Glutamatergic neuron (in vitro differentiated cells): Measurements from ENCODE around the gene CXXC5. TPM values are rescaled to one million over a fixed set of nuclear protein-coding genes. Genes with fewer than 3 reads are reported as not detected.
A peak's percentile ranks its signal among the peaks of the same experiment; 100 is the strongest.

ENCODE experiments used
- DNase-seq: peaks from one replicate; pipeline ENCODE4 v3.0.0; 2022
- H3K27ac Mint-ChIP-seq: one replicate; pipeline ENCODE4 v1.8.0; 2020; ENCODE audit warnings: mild to moderate bottlenecking, mixed read lengths, inconsistent platforms; ENCODE audit not compliant: unreplicated experiment
- H3K27me3 Mint-ChIP-seq: one replicate; pipeline ENCODE4 v1.8.0; 2020; ENCODE audit warnings: mild to moderate bottlenecking, moderate library complexity, mixed read lengths, inconsistent platforms; ENCODE audit not compliant: unreplicated experiment
- H3K36me3 Mint-ChIP-seq: one replicate; pipeline ENCODE4 v1.8.0; 2020; ENCODE audit warnings: mild to moderate bottlenecking, mixed read lengths, inconsistent platforms; ENCODE audit not compliant: unreplicated experiment
- H3K4me1 Mint-ChIP-seq: one replicate; pipeline ENCODE4 v1.8.0; 2020; ENCODE audit warnings: mild to moderate bottlenecking, low read depth, mixed read lengths, inconsistent platforms; ENCODE audit not compliant: unreplicated experiment
- H3K4me3 Mint-ChIP-seq: one replicate; pipeline ENCODE4 v1.8.0; 2020; ENCODE audit warnings: mild to moderate bottlenecking, mixed read lengths, inconsistent platforms; ENCODE audit not compliant: unreplicated experiment
- H3K9me3 Mint-ChIP-seq: one replicate; pipeline ENCODE4 v1.8.0; 2020; ENCODE audit warnings: mild to moderate bottlenecking, moderate library complexity, mixed read lengths, inconsistent platforms; ENCODE audit not compliant: unreplicated experiment
- total RNA-seq: library from RNA; stranded (reverse); fragmentation: NEBNext Ultra II Directional; extraction: Animal tissue kit (Norgen Biotek cat#: 25700); gene quantifications from one replicate; pipeline ENCODE4 v1.2.1, GENCODE V29; 2021; ENCODE audit not compliant: unreplicated experiment
- TF ChIP-seq, protein P1 (sequence below): fragments of 200-600 bp; sonication (generic); IDR thresholded peaks from one replicate; pipeline ENCODE4 v1.5.0; 2021; ENCODE audit not compliant: partially characterized antibody, unreplicated experiment

CXXC5 gene
- total RNA-seq, 1 donor from 2014 or later = 130 TPM

DNA sequence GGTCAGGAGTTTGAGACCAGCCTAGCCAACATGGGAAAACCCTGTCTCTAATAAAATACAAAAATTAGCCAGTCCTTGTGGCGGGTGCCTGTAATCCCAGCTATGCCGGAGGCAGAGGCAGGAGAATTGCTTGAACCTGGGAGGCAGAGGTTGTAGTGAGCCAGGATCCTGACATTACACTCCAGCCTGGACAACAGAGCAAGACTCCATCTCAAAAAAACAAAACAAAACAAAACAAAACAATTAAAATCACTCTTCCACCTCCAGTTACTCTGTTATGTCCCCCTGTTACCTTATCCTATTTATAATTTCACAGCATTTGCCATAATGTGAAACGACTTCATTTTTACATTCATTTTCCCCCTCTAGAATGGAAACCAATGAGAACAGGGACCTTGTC, 54.4 kb downstream of the CXXC5 start:
- Mint-ChIP-seq H3K36me3 (no peaks in the 10 kb centered on the region), H3K4me3 (no peak overlapping the region), H3K4me1 (peaks cover 14% of the 10 kb centered on the region), H3K27ac (peak overlapping the region; percentile 43), H3K27me3 (peaks cover 5% of the 10 kb centered on the region), H3K9me3 (peaks cover 17% of the 10 kb centered on the region)
- DNase-seq = no peak
- TF ChIP-seq, protein P1, sequence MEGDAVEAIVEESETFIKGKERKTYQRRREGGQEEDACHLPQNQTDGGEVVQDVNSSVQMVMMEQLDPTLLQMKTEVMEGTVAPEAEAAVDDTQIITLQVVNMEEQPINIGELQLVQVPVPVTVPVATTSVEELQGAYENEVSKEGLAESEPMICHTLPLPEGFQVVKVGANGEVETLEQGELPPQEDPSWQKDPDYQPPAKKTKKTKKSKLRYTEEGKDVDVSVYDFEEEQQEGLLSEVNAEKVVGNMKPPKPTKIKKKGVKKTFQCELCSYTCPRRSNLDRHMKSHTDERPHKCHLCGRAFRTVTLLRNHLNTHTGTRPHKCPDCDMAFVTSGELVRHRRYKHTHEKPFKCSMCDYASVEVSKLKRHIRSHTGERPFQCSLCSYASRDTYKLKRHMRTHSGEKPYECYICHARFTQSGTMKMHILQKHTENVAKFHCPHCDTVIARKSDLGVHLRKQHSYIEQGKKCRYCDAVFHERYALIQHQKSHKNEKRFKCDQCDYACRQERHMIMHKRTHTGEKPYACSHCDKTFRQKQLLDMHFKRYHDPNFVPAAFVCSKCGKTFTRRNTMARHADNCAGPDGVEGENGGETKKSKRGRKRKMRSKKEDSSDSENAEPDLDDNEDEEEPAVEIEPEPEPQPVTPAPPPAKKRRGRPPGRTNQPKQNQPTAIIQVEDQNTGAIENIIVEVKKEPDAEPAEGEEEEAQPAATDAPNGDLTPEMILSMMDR = no peak

DNA sequence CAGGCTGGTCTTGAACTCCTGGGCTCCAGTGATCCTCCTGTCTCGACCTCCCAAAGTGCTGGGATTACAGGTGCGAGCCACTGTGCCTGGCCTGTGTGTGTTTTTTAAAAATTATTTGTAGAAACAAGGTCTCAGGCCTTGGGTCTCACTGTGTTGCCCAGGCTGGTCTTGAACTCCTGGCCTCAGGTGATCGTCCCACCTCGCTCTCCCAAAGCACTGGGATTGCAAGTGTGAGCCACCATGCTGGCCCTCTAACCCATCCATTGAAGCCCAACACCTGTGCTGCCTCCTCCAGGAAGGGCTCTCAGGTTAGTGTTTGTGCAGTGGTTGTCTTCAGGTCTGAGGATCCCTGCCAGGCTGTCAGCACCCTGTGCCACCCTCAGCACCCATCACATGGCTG, 56.6 kb downstream of the CXXC5 start:
- Mint-ChIP-seq H3K4me3 (no peak overlapping the region), H3K9me3 (peaks cover 24% of the 10 kb centered on the region), H3K36me3 (no peaks in the 10 kb centered on the region), H3K27me3 (peaks cover 8% of the 10 kb centered on the region), H3K27ac (no peak overlapping the region), H3K4me1 (peaks cover 21% of the 10 kb centered on the region)
- TF ChIP-seq, protein P1 = no peak
- DNase-seq = no peak

- Mint-ChIP-seq H3K27ac (no peak overlapping the region), H3K9me3 (peaks cover 25% of the 10 kb centered on the region), H3K4me3 (no peak overlapping the region), H3K36me3 (no peaks in the 10 kb centered on the region), H3K27me3 (peaks cover 8% of the 10 kb centered on the region), H3K4me1 (peaks cover 21% of the 10 kb centered on the region)
- TF ChIP-seq, protein P1 = no peak
- DNase-seq = no peak
These were observed 57.0 kb downstream of the CXXC5 start for GRCh38 chr5:139705191-139705590.

- Mint-ChIP-seq H3K9me3 (peaks cover 28% of the 10 kb centered on the region), H3K27me3 (peaks cover 8% of the 10 kb centered on the region), H3K36me3 (no peaks in the 10 kb centered on the region), H3K27ac (no peak overlapping the region), H3K4me1 (peaks cover 21% of the 10 kb centered on the region), H3K4me3 (no peak overlapping the region)
- no peak for DNase-seq
- TF ChIP-seq, protein P1 = no peak
These were observed 57.8 kb downstream of the CXXC5 start for GRCh38 chr5:139705655-139706587.

DNA sequence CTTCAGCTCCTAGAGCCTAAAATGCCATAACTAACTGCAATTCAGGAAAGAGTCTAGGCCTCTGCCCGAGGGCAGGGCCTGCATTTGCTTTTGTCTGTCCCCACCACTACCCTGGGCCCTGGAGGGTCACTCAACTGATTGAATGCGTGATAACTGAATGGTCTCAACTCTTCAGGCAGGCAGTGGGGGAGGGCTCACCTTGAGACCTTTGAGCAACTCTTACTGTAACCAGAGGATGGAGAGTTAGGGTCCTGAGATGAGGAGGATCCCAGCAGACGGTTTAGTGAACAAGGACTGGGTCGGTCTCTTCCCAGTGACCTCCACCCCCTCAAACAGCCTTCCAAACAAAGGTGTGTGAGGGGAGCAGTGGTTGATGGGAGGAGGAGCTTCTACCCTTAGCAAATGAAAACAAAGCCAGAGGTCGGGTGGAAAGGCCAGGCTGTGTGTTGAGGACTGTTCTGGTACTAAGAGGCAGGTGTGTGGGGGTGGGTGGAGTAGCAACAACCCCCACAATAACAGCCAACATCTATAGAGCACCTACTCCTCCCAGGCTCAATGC, 59.4 kb downstream of the CXXC5 start:
- TF ChIP-seq, protein P1 = no peak
- Mint-ChIP-seq H3K4me3 (no peak overlapping the region), H3K36me3 (no peaks in the 10 kb centered on the region), H3K27ac (peak overlapping the region; percentile 14), H3K4me1 (peaks cover 19% of the 10 kb centered on the region), H3K9me3 (peaks cover 25% of the 10 kb centered on the region), H3K27me3 (peaks cover 8% of the 10 kb centered on the region)
- DNase-seq = no peak
